Panc1 (cell line): ENCODE data around the gene NFIC. TPM values are rescaled to one million over a fixed set of nuclear protein-coding genes. Genes with fewer than 3 reads are reported as not detected.

Experiments
- ATAC-seq: fragments of 200-7000 bp; cut with Tn5 transposase; 2 replicates; pipeline ENCODE4 v1.9.1; 2020; ENCODE audit warnings: mild to moderate bottlenecking, moderate library complexity
- BruUV-seq: library from RNA; stranded (reverse); fragments of 400-500 nt; replicated peaks from 2 replicates; lab custom pipeline; 2021; lab: Mats Ljungman, UMichigan
- CTCF ChIA-PET: fragments of 300-600 bp; sonication (Branson Sonifier 250); formaldehyde crosslinking; loops from one replicate; lab custom pipeline; 2022; ENCODE audit warnings: antibody characterized with exemption; lab: Charles Lee
- POLR2A ChIA-PET: fragments of 300-600 bp; sonication (Branson Sonifier 250); formaldehyde crosslinking; loops from one replicate; lab custom pipeline; 2022; ENCODE audit warnings: antibody characterized with exemption; lab: Charles Lee
- DNase-seq: peaks from one replicate; pipeline ENCODE4 v3.0.0-alpha.2; 2010; ENCODE audit warnings: low read depth, low spot score
- H3K27ac ChIP-seq: 2 replicates; pipeline ENCODE4 v1.5.1; 2011; ENCODE audit warnings: mild to moderate bottlenecking, low read length, inconsistent platforms
- H3K27me3 ChIP-seq: fragments of 200-500 bp; sonication (Bioruptor generic); 2 replicates; pipeline ENCODE4 v1.6.0; 2014; ENCODE audit warnings: low read length, inconsistent platforms; ENCODE audit not compliant: control insufficient read depth, insufficient read depth
- H3K36me3 ChIP-seq: fragments of 200-500 bp; sonication (Bioruptor generic); 2 replicates; pipeline ENCODE4 v1.5.1; 2014; ENCODE audit warnings: inconsistent platforms, mild to moderate bottlenecking, low read length, moderate library complexity; ENCODE audit not compliant: control insufficient read depth, insufficient read depth
- H3K4me1 ChIP-seq: 2 replicates; pipeline ENCODE4 v1.5.1; 2011; ENCODE audit warnings: inconsistent platforms, mild to moderate bottlenecking, low read length, moderate library complexity; ENCODE audit not compliant: control insufficient read depth, insufficient read depth
- H3K4me3 ChIP-seq, 2 experiments: 2 replicates each; pipeline ENCODE4 v1.5.1; 2011 to 2012; ENCODE audit warnings: low read depth in 2 of 2, low read length in 2 of 2, mild to moderate bottlenecking in 2 of 2, inconsistent platforms in 1 of 2, moderate library complexity in 1 of 2
- H3K9me3 ChIP-seq: fragments of 200-500 bp; sonication (Bioruptor generic); 2 replicates; pipeline ENCODE4 v1.5.1; 2014; ENCODE audit warnings: low read depth, mild to moderate bottlenecking, inconsistent platforms, low read length, moderate library complexity; ENCODE audit not compliant: control insufficient read depth, insufficient read depth
- CTCF ChIP-seq: fragments of 450-650 bp; IDR thresholded peaks from 2 replicates; pipeline ENCODE4 v1.5.1; 2017; ENCODE audit warnings: mild to moderate bottlenecking
- POLR2AphosphoS5 ChIP-seq: IDR thresholded peaks from 2 replicates; pipeline ENCODE4 v1.6.1; 2012; ENCODE audit warnings: mild to moderate bottlenecking, low read depth, low read length, moderate library complexity
- REST ChIP-seq, 2 experiments: IDR thresholded peaks; 2 replicates each; pipeline ENCODE4 v1.6.1; 2011 to 2012; ENCODE audit warnings: low read depth in 2 of 2, control low read depth in 1 of 2, low read length in 1 of 2, mild to moderate bottlenecking in 1 of 2, moderate library complexity in 1 of 2; ENCODE audit not compliant: insufficient read depth in 1 of 2
- SIN3A ChIP-seq: IDR thresholded peaks from 2 replicates; pipeline ENCODE4 v1.6.1; 2012; ENCODE audit warnings: low read depth, mild to moderate bottlenecking, low read length, moderate library complexity, borderline replicate concordance; ENCODE audit not compliant: insufficient read depth
- TCF7L2 ChIP-seq: IDR thresholded peaks from 2 replicates; pipeline ENCODE4 v1.6.1; 2011; ENCODE audit warnings: mild to moderate bottlenecking, low read depth, low read length, inconsistent platforms
- in situ Hi-C: cut with HindIII; loops from 2 replicates; pipeline ENCODE4 v1.10.0; 2016; ENCODE audit warnings: low sequenced_read_pairs, low pct_unique_long_range_greater_than_20kb
- intact Hi-C: fragments of 100-400 bp; cut with micrococcal nuclease; formaldehyde crosslinking; loops from one replicate; pipeline ENCODE4 v1.10.0; 2022; ENCODE audit not compliant: unreplicated experiment
- total RNA-seq: library from RNA; stranded (reverse); gene quantifications from one replicate; pipeline ENCODE4 v1.2.1, GENCODE V29; 2021; ENCODE audit not compliant: unreplicated experiment

NFIC gene
- total RNA-seq, 1 experiment from 2014 or later = 120 TPM

- ATAC-seq (no peak), DNase-seq (no peak)
- POLR2A ChIA-PET = interaction anchor here (0.9 kb wide), 1 partner anchor 286 kb away, joined by 9 read pairs; no protein-coding TSS in a partner anchor
- no peaks in the 10 kb centered on the region for H3K9me3 ChIP-seq
- no peak overlapping the region for H3K4me3 ChIP-seq
- CTCF ChIA-PET = no interaction called here
- no peaks in the 10 kb centered on the region; the same call in 1 of the 2 replicates for H3K4me1 ChIP-seq
- intact Hi-C loops (no loop called here), in situ Hi-C loops (no loop called here)
- H3K27me3 ChIP-seq = no peaks in the 10 kb centered on the region
- H3K27ac ChIP-seq = no peak overlapping the region
- peaks cover 3% of the 10 kb centered on the region for H3K36me3 ChIP-seq
- no TSS peak for BruUV-seq
- TF ChIP-seq CTCF (no peak), SIN3A (no peak), POLR2AphosphoS5 (no peak), REST (IDR thresholded peaks at IDR 0.05; ENCODE audit: insufficient read depth in 1 of 2, low read depth in 2 of 2, low read length in 1 of 2) (no peak), TCF7L2 (no peak)
These were observed 142.6 kb downstream of the NFIC start for GRCh38 chr19:3508771-3509535.

GRCh38 chr19:3509566-3509989, 143.2 kb downstream of the NFIC start:
- peaks cover 3% of the 10 kb centered on the region for H3K36me3 ChIP-seq
- POLR2A ChIA-PET = no interaction called here
- CTCF ChIA-PET = no interaction called here
- TF ChIP-seq TCF7L2 = no peak
- no peak for TF ChIP-seq REST (IDR thresholded peaks at IDR 0.05; ENCODE audit: insufficient read depth in 1 of 2, low read depth in 2 of 2, low read length in 1 of 2)
- TF ChIP-seq SIN3A = no peak
- TF ChIP-seq CTCF = no peak
- TF ChIP-seq POLR2AphosphoS5 = no peak
- H3K27ac ChIP-seq = no peak overlapping the region
- H3K4me3 ChIP-seq = no peak overlapping the region
- in situ Hi-C loops = no loop called here
- no peaks in the 10 kb centered on the region for H3K9me3 ChIP-seq
- no peak for ATAC-seq
- no TSS peak for BruUV-seq
- no peaks in the 10 kb centered on the region for H3K27me3 ChIP-seq
- intact Hi-C loops = no loop called here
- DNase-seq = no peak
- H3K4me1 ChIP-seq = no peaks in the 10 kb centered on the region; the same call in none of the 2 replicates
